H9 (cell line): ENCODE results near the gene SYNPO2. TPM values are rescaled to one million over a fixed set of nuclear protein-coding genes. Genes with fewer than 3 reads are reported as not detected.
A peak's percentile ranks its signal among the peaks of the same experiment; 100 is the strongest.

Experiments
- DNase-seq: peaks from one replicate; pipeline ENCODE4 v3.0.0-alpha.2; 2017
- H2AFZ ChIP-seq: one replicate; pipeline ENCODE4 v1.6.1; 2013; ENCODE audit warnings: mild to moderate bottlenecking, low read length, control low read depth, moderate library complexity
- H2AK5ac ChIP-seq: 2 replicates; pipeline ENCODE4 v1.6.1; 2013; ENCODE audit warnings: low read length, control low read depth, mixed read lengths; ENCODE audit not compliant: insufficient read length
- H2BK120ac ChIP-seq: one replicate; pipeline ENCODE4 v1.6.1; 2013; ENCODE audit warnings: low read depth, mild to moderate bottlenecking, low read length, control low read depth, inconsistent platforms; ENCODE audit not compliant: poor library complexity, severe bottlenecking
- H2BK12ac ChIP-seq: 2 replicates; pipeline ENCODE4 v1.6.1; 2013; ENCODE audit warnings: low read length, control low read depth, mixed read lengths, low read depth; ENCODE audit not compliant: insufficient read length
- H2BK15ac ChIP-seq: 2 replicates; pipeline ENCODE4 v1.6.1; 2013; ENCODE audit warnings: low read depth, low read length, control low read depth
- H2BK20ac ChIP-seq: one replicate; pipeline ENCODE4 v1.6.1; 2013; ENCODE audit warnings: low read depth, mild to moderate bottlenecking, low read length, control low read depth, inconsistent platforms; ENCODE audit not compliant: poor library complexity, severe bottlenecking
- H2BK5ac ChIP-seq: 2 replicates; pipeline ENCODE4 v1.6.1; 2013; ENCODE audit warnings: low read length, control low read depth, mixed read lengths; ENCODE audit not compliant: insufficient read length
- H3K14ac ChIP-seq: 2 replicates; pipeline ENCODE4 v1.6.1; 2013; ENCODE audit warnings: low read length, control low read depth; ENCODE audit not compliant: insufficient read depth
- H3K18ac ChIP-seq: 2 replicates; pipeline ENCODE4 v1.6.1; 2013; ENCODE audit warnings: low read depth, mild to moderate bottlenecking, mixed read lengths, low read length, control low read depth; ENCODE audit not compliant: insufficient read length
- H3K23ac ChIP-seq: 2 replicates; pipeline ENCODE4 v1.6.1; 2013; ENCODE audit warnings: low read length, control low read depth, mixed read lengths, low read depth; ENCODE audit not compliant: insufficient read length
- H3K23me2 ChIP-seq: 2 replicates; pipeline ENCODE4 v1.6.1; 2013; ENCODE audit warnings: low read depth, mild to moderate bottlenecking, mixed read lengths, low read length, control low read depth; ENCODE audit not compliant: insufficient read length, poor library complexity, severe bottlenecking
- H3K27ac ChIP-seq: 2 replicates; pipeline ENCODE4 v1.5.1; 2013; ENCODE audit warnings: low read length, control low read depth, mixed read lengths, low read depth; ENCODE audit not compliant: insufficient read length
- H3K27me3 ChIP-seq: 2 replicates; pipeline ENCODE4 v1.6.1; 2013; ENCODE audit warnings: low read length, control low read depth, inconsistent platforms; ENCODE audit not compliant: insufficient read depth
- H3K4ac ChIP-seq: 2 replicates; pipeline ENCODE4 v1.6.1; 2013; ENCODE audit warnings: low read depth, mild to moderate bottlenecking, control low read depth, inconsistent platforms, low read length, moderate library complexity
- H3K4me1 ChIP-seq: 2 replicates; pipeline ENCODE4 v1.6.1; 2013; ENCODE audit warnings: low read length, control low read depth, inconsistent platforms; ENCODE audit not compliant: insufficient read depth
- H3K4me2 ChIP-seq: 2 replicates; pipeline ENCODE4 v1.6.1; 2013; ENCODE audit warnings: low read length, control low read depth, mixed read lengths; ENCODE audit not compliant: insufficient read length, insufficient read depth
- H3K56ac ChIP-seq: 2 replicates; pipeline ENCODE4 v1.6.1; 2013; ENCODE audit warnings: low read depth, mild to moderate bottlenecking, mixed read lengths, low read length, control low read depth; ENCODE audit not compliant: insufficient read length
- H3K79me1 ChIP-seq: 2 replicates; pipeline ENCODE4 v1.6.1; 2013; ENCODE audit warnings: low read depth, mild to moderate bottlenecking, moderate library complexity, low read length, control low read depth, inconsistent platforms; ENCODE audit not compliant: insufficient read depth, poor library complexity, severe bottlenecking
- H3K79me2 ChIP-seq: 2 replicates; pipeline ENCODE4 v1.6.1; 2013; ENCODE audit warnings: low read length, control low read depth, inconsistent platforms; ENCODE audit not compliant: insufficient read depth
- H3K9ac ChIP-seq: 2 replicates; pipeline ENCODE4 v1.6.1; 2013; ENCODE audit warnings: low read length, control low read depth, mixed read lengths; ENCODE audit not compliant: insufficient read length; ENCODE audit errors: extremely low read depth
- H3K9me3 ChIP-seq: one replicate; pipeline ENCODE4 v1.6.1; 2013; ENCODE audit warnings: low read depth, low read length, inconsistent platforms; ENCODE audit not compliant: control insufficient read depth
- H3T11ph ChIP-seq: one replicate; pipeline ENCODE4 v1.6.1; 2013; ENCODE audit warnings: mild to moderate bottlenecking, low read length, control low read depth, inconsistent platforms
- H4K20me1 ChIP-seq: one replicate; pipeline ENCODE4 v1.6.1; 2013; ENCODE audit not compliant: control insufficient read depth, insufficient read length, insufficient read depth
- H4K5ac ChIP-seq: 2 replicates; pipeline ENCODE4 v1.6.1; 2013; ENCODE audit warnings: low read depth, mild to moderate bottlenecking, mixed read lengths, low read length, control low read depth; ENCODE audit not compliant: insufficient read length
- H4K8ac ChIP-seq: replicated peaks from 2 replicates; pipeline ENCODE4 v1.6.1; 2013; ENCODE audit warnings: low read length, control low read depth, mixed read lengths, low read depth; ENCODE audit not compliant: insufficient read length
- H4K91ac ChIP-seq: 2 replicates; pipeline ENCODE4 v1.6.1; 2013; ENCODE audit warnings: low read depth, mild to moderate bottlenecking, moderate library complexity, mixed read lengths, low read length, control low read depth; ENCODE audit not compliant: insufficient read length
- H3K27ac Mint-ChIP-seq, 3 experiments: 2 replicates in 2 of 3; 3 replicates in 1 of 3; pipeline ENCODE4 v1.8.0; 2020 to 2021; ENCODE audit warnings: mixed read lengths in 3 of 3, mild to moderate bottlenecking in 1 of 3, moderate library complexity in 1 of 3
- H3K27me3 Mint-ChIP-seq: 2 replicates; pipeline ENCODE4 v1.8.0; 2021; ENCODE audit warnings: low read depth, mild to moderate bottlenecking, moderate library complexity, mixed read lengths
- H3K36me3 Mint-ChIP-seq, 3 experiments: 2 replicates in 2 of 3; 3 replicates in 1 of 3; pipeline ENCODE4 v1.8.0; 2020 to 2021; ENCODE audit warnings: low read depth in 3 of 3, mixed read lengths in 3 of 3; ENCODE audit not compliant: insufficient read depth in 1 of 3
- H3K4me1 Mint-ChIP-seq, 2 experiments: 2 replicates each; pipeline ENCODE4 v1.8.0; 2020; ENCODE audit warnings: mixed read lengths in 2 of 2
- H3K4me3 Mint-ChIP-seq, 2 experiments: 2 replicates in 1 of 2; 3 replicates in 1 of 2; pipeline ENCODE4 v1.8.0; 2020 to 2021; ENCODE audit warnings: mild to moderate bottlenecking in 2 of 2, mixed read lengths in 2 of 2, moderate library complexity in 1 of 2
- H3K9me3 Mint-ChIP-seq, 2 experiments: 2 replicates in 1 of 2; 3 replicates in 1 of 2; pipeline ENCODE4 v1.8.0; 2020; ENCODE audit warnings: mild to moderate bottlenecking in 2 of 2, mixed read lengths in 2 of 2, moderate library complexity in 1 of 2
- WGBS: extraction: QIAGEN DNeasy Blood & Tissue Kit; methylation state at CpG from one replicate; pipeline ENCODE4 v1.1.7; 2013; ENCODE audit warnings: missing lambda C conversion rate, low lambda C conversion rate, mixed read lengths; ENCODE audit not compliant: insufficient read length; ENCODE audit errors: extremely low coverage; 5-methylcytosine and 5-hydroxymethylcytosine counted together
- total RNA-seq: library from RNA; stranded (reverse); gene quantifications from 2 replicates; pipeline ENCODE4 v1.2.1, GENCODE V29; 2021
- TF ChIP-seq, protein P1 (sequence below): fragments of 200-600 bp; sonication (generic); conservative IDR thresholded peaks from 3 replicates; pipeline ENCODE4 v1.8.0; 2021; ENCODE audit warnings: antibody characterized with exemption, mild to moderate bottlenecking

The SYNPO2 gene
- total RNA-seq, 1 experiment from 2014 or later: 1.1 TPM

- H2AK5ac ChIP-seq: no peak overlapping the region
- H3K27ac ChIP-seq: no peak overlapping the region
- H4K5ac ChIP-seq: no peak overlapping the region
- H3T11ph ChIP-seq: no peak overlapping the region
- Mint-ChIP-seq H3K36me3 (no peaks in the 10 kb centered on the region), H3K4me1 (peaks cover 43 to 44% of the 10 kb centered on the region in 2 experiments), H3K27me3 (no peaks in the 10 kb centered on the region), H3K27ac (no peak overlapping the region), H3K4me3 (no peak overlapping the region), H3K9me3 (no peaks in the 10 kb centered on the region)
- peaks cover 3% of the 10 kb centered on the region for H3K4me1 ChIP-seq
- H4K20me1 ChIP-seq: no peaks in the 10 kb centered on the region
- H3K14ac ChIP-seq: no peak overlapping the region
- H2BK12ac ChIP-seq: no peak overlapping the region
- no peak overlapping the region for H2BK120ac ChIP-seq
- no peak overlapping the region for H4K91ac ChIP-seq
- no peak overlapping the region for H2BK15ac ChIP-seq
- no CpG with 5 or more reads among the region's 6 CpGs for WGBS
- H3K4ac ChIP-seq: no peak overlapping the region
- peak; percentile 70 for DNase-seq
- no peak overlapping the region for H2BK5ac ChIP-seq
- H2AFZ ChIP-seq: no peak overlapping the region
- no peak overlapping the region for H3K18ac ChIP-seq
- no peak overlapping the region for H3K56ac ChIP-seq
- no peak overlapping the region for H3K4me2 ChIP-seq
- H2BK20ac ChIP-seq: no peak overlapping the region
- no peaks in the 10 kb centered on the region for H3K23me2 ChIP-seq
- H4K8ac ChIP-seq: no peak overlapping the region
- no peaks in the 10 kb centered on the region for H3K79me1 ChIP-seq
- H3K9ac ChIP-seq: no peak overlapping the region
- TF ChIP-seq, protein P1, sequence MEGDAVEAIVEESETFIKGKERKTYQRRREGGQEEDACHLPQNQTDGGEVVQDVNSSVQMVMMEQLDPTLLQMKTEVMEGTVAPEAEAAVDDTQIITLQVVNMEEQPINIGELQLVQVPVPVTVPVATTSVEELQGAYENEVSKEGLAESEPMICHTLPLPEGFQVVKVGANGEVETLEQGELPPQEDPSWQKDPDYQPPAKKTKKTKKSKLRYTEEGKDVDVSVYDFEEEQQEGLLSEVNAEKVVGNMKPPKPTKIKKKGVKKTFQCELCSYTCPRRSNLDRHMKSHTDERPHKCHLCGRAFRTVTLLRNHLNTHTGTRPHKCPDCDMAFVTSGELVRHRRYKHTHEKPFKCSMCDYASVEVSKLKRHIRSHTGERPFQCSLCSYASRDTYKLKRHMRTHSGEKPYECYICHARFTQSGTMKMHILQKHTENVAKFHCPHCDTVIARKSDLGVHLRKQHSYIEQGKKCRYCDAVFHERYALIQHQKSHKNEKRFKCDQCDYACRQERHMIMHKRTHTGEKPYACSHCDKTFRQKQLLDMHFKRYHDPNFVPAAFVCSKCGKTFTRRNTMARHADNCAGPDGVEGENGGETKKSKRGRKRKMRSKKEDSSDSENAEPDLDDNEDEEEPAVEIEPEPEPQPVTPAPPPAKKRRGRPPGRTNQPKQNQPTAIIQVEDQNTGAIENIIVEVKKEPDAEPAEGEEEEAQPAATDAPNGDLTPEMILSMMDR: peak; percentile 76
- H3K23ac ChIP-seq: no peak overlapping the region
- H3K79me2 ChIP-seq: no peaks in the 10 kb centered on the region
- H3K9me3 ChIP-seq: no peaks in the 10 kb centered on the region
- no peaks in the 10 kb centered on the region for H3K27me3 ChIP-seq
These were observed 153.4 kb downstream of the SYNPO2 start for GRCh38 chr4:119041951-119042560.
